Prostate gland (tissue), 2 donors: Measurements from ENCODE around the gene HMX1. TPM values are rescaled to one million over a fixed set of nuclear protein-coding genes. Genes with fewer than 3 reads are reported as not detected.

Experiments used
- DNase-seq: peaks from one replicate; pipeline ENCODE4 v3.0.0-alpha.2; 2019; ENCODE audit warnings: low spot score
- H3K27ac ChIP-seq, 2 donors: fragments of 200-600 bp; sonication (generic); 2 replicates each; pipeline ENCODE4 v1.5.1; 2017 to 2019
- H3K27me3 ChIP-seq: fragments of 200-600 bp; sonication (generic); replicated peaks from 2 replicates; pipeline ENCODE4 v1.5.1; 2019; ENCODE audit not compliant: insufficient read depth
- H3K36me3 ChIP-seq, 2 donors: fragments of 200-600 bp; sonication (generic); 1 replicate in 1 of 2; 2 replicates in 1 of 2; pipeline versions ENCODE4 v1.5.1 to v1.8.1; 2017 to 2019
- H3K4me1 ChIP-seq: fragments of 200-600 bp; sonication (generic); replicated peaks from 2 replicates; pipeline ENCODE4 v1.5.1; 2019
- H3K4me3 ChIP-seq, 2 donors: fragments of 200-600 bp; sonication (generic); 2 replicates each; pipeline ENCODE4 v1.5.1; 2017 to 2019
- H3K9me3 ChIP-seq: fragments of 200-600 bp; sonication (generic); 2 replicates; pipeline ENCODE4 v1.5.1; 2017
- POLR2A ChIP-seq: fragments of 450-650 bp; IDR thresholded peaks from one replicate; pipeline ENCODE4 v1.6.1; 2016; ENCODE audit warnings: antibody characterized with exemption, mild to moderate bottlenecking
- POLR2AphosphoS5 ChIP-seq: sonication (generic); formaldehyde crosslinking; IDR thresholded peaks from one replicate; pipeline ENCODE4 v1.6.1; 2017; ENCODE audit warnings: antibody characterized with exemption
- WGBS: methylation state at CpG from one replicate; pipeline ENCODE4 v1.1.5; 2018; 5-methylcytosine and 5-hydroxymethylcytosine counted together
- intact Hi-C: fragments of 100-400 bp; cut with DNase I; formaldehyde crosslinking; loops from one replicate; pipeline ENCODE4 v1.14.2; 2022
- total RNA-seq, 2 donors: library from RNA; depleted of rRNA; stranded (reverse); fragments of >200 nt; gene quantifications; one replicate each; pipeline ENCODE4 v1.1.0, GENCODE V29; 2016
- TF ChIP-seq, protein P1 (sequence below), 4 experiments: fragments of 200-600 bp in 2 of 4; fragments of 450-650 bp in 2 of 4; sonication (generic) in 2 of 4; IDR thresholded peaks; 1 replicate in 3 of 4; 2 replicates in 1 of 4; pipeline ENCODE4 v1.5.1; 2016 to 2019; ENCODE audit warnings: antibody characterized with exemption in 4 of 4, mild to moderate bottlenecking in 2 of 4, moderate library complexity in 2 of 4

HMX1 gene
- total RNA-seq, 2 donors from 2014 or later = 5.3 TPM; not detected in 1

- Histone ChIP-seq H3K4me3 (no peak overlapping the region), H3K27ac (no peak overlapping the region), H3K4me1 (no peaks in the 10 kb centered on the region), H3K36me3 (no peaks in the 10 kb centered on the region), H3K9me3 (peaks cover 5% of the 10 kb centered on the region), H3K27me3 (peaks cover 9% of the 10 kb centered on the region)
- no peak for DNase-seq
- TF ChIP-seq, protein P1, sequence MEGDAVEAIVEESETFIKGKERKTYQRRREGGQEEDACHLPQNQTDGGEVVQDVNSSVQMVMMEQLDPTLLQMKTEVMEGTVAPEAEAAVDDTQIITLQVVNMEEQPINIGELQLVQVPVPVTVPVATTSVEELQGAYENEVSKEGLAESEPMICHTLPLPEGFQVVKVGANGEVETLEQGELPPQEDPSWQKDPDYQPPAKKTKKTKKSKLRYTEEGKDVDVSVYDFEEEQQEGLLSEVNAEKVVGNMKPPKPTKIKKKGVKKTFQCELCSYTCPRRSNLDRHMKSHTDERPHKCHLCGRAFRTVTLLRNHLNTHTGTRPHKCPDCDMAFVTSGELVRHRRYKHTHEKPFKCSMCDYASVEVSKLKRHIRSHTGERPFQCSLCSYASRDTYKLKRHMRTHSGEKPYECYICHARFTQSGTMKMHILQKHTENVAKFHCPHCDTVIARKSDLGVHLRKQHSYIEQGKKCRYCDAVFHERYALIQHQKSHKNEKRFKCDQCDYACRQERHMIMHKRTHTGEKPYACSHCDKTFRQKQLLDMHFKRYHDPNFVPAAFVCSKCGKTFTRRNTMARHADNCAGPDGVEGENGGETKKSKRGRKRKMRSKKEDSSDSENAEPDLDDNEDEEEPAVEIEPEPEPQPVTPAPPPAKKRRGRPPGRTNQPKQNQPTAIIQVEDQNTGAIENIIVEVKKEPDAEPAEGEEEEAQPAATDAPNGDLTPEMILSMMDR (IDR thresholded peaks at IDR 0.05) = no peak
- no peak for TF ChIP-seq POLR2AphosphoS5
- no peak for TF ChIP-seq POLR2A
- intact Hi-C loops = no loop called here
- WGBS = 72% methylated on average over 6 of the region's 6 CpGs
These were observed 33.0 kb upstream of the HMX1 start for GRCh38 chr4:8904666-8905065.

DNA sequence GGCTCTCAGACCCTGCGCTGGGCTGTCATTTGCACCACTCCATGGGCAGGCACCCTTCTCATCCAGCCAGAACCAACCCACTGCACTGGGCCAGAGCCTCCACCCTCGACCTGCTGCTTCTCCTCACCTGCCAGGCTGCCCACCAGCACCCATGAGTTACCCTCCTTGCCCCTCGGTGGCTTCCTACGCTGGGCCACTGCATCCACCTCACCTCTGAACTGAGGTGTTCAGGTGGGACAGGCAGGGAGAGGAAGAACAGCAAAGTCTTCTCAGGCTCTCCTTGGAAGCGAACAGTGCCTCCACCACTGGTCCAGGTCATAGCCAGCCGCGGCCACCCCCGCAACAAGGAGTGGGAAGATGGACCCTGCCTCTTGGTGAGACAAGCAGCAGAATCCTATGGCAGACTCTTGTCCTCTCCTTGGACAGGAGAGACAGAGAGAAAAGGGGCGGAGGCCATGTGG, 32.4 kb upstream of the HMX1 start:
- DNase-seq = no peak
- TF ChIP-seq, protein P1 (IDR thresholded peaks at IDR 0.05) = no peak
- TF ChIP-seq POLR2AphosphoS5 (no peak), POLR2A (no peak)
- no peak overlapping the region for H3K4me3 ChIP-seq
- no peak overlapping the region for H3K27ac ChIP-seq
- peaks cover 9% of the 10 kb centered on the region for H3K27me3 ChIP-seq
- H3K4me1 ChIP-seq = no peaks in the 10 kb centered on the region
- no peaks in the 10 kb centered on the region for H3K36me3 ChIP-seq
- intact Hi-C loops = no loop called here
- peaks cover 5% of the 10 kb centered on the region for H3K9me3 ChIP-seq
- 85% methylated on average over 9 of the region's 9 CpGs for WGBS

GRCh38 chr4:8901335-8901734, 29.7 kb upstream of the HMX1 start:
- peaks cover 3% of the 10 kb centered on the region for H3K27me3 ChIP-seq

GRCh38 chr4:8900588-8900987, 28.9 kb upstream of the HMX1 start:
- no peaks in the 10 kb centered on the region for H3K4me1 ChIP-seq
- no peak overlapping the region for H3K27ac ChIP-seq
- peaks cover 3% of the 10 kb centered on the region for H3K27me3 ChIP-seq
- H3K9me3 ChIP-seq = peaks cover 5% of the 10 kb centered on the region
- H3K36me3 ChIP-seq = no peaks in the 10 kb centered on the region
- intact Hi-C loops = no loop called here
- no peak for DNase-seq
- WGBS = 88% methylated on average over 6 of the region's 6 CpGs
- TF ChIP-seq, protein P1 (IDR thresholded peaks at IDR 0.05) = no peak
- TF ChIP-seq POLR2AphosphoS5 (no peak), POLR2A (no peak)
- no peak overlapping the region for H3K4me3 ChIP-seq

More at GRCh38 chr4:8901335-8901734, 29.7 kb upstream of the HMX1 start:
- no peak overlapping the region for H3K4me3 ChIP-seq
- intact Hi-C loops = no loop called here
- H3K4me1 ChIP-seq = no peaks in the 10 kb centered on the region
- TF ChIP-seq POLR2A (no peak), POLR2AphosphoS5 (no peak)
- TF ChIP-seq, protein P1 (IDR thresholded peaks at IDR 0.05) = no peak
- no peak for DNase-seq
- peaks cover 5% of the 10 kb centered on the region for H3K9me3 ChIP-seq
- no peak overlapping the region for H3K27ac ChIP-seq
- H3K36me3 ChIP-seq = no peaks in the 10 kb centered on the region
- WGBS = 98% methylated on average over 6 of the region's 6 CpGs

- Histone ChIP-seq H3K4me1 (no peaks in the 10 kb centered on the region), H3K9me3 (peaks cover 5% of the 10 kb centered on the region), H3K4me3 (no peak overlapping the region), H3K27ac (no peak overlapping the region), H3K36me3 (no peaks in the 10 kb centered on the region), H3K27me3 (peaks cover 19% of the 10 kb centered on the region)
- TF ChIP-seq POLR2A (no peak), POLR2AphosphoS5 (no peak)
- TF ChIP-seq, protein P1 (IDR thresholded peaks at IDR 0.05) = no peak
- 49% methylated on average over 10 of the region's 10 CpGs for WGBS
- DNase-seq = no peak
- intact Hi-C loops = no loop called here
These were observed 26.8 kb upstream of the HMX1 start for GRCh38 chr4:8898419-8898818.
